Right lobe of liver (tissue), 6 donors: ENCODE results near the gene CYTH3. TPM values are rescaled to one million over a fixed set of nuclear protein-coding genes. Genes with fewer than 3 reads are reported as not detected.
"Not testable (repeated sequence)": the region's sequence is repeated elsewhere in the genome, so short reads cannot be mapped to it uniquely, and the experiment has no call there.

Experiments
- ATAC-seq, 4 donors: fragments of 200-7000 bp; cut with Tn5 transposase; one replicate each; pipeline ENCODE4 v1.9.1; 2020; ENCODE audit warnings: mild to moderate bottlenecking in 4 of 4, moderate library complexity in 4 of 4
- DNase-seq, 3 donors: peaks; one replicate each; pipeline ENCODE4 v3.0.0-alpha.2; 2020
- H3K27ac ChIP-seq, 3 donors: fragments of 200-600 bp; one replicate each; pipeline ENCODE4 v1.8.0; 2022
- H3K27me3 ChIP-seq, 2 donors: fragments of 200-600 bp; one replicate each; pipeline ENCODE4 v1.8.0; 2022
- H3K36me3 ChIP-seq, 4 donors: fragments of 200-600 bp; sonication (generic) in 1 of 4; one replicate each; pipeline versions ENCODE4 v1.5.1 to v1.8.0; 2017 to 2022; ENCODE audit warnings: control low read depth in 1 of 4
- H3K4me1 ChIP-seq, 4 donors: fragments of 200-600 bp; sonication (generic) in 1 of 4; one replicate each; pipeline versions ENCODE4 v1.5.1 to v1.8.0; 2017 to 2022; ENCODE audit warnings: control low read depth in 1 of 4
- H3K4me3 ChIP-seq, 3 donors: fragments of 200-600 bp; one replicate each; pipeline ENCODE4 v1.8.0; 2022
- H3K9me3 ChIP-seq, 4 donors: fragments of 200-600 bp; sonication (generic) in 1 of 4; one replicate each; pipeline versions ENCODE4 v1.5.1 to v1.8.0; 2017 to 2022; ENCODE audit warnings: control low read depth in 1 of 4
- CTCF ChIP-seq, 4 donors: fragments of 200-600 bp in 3 of 4; fragments of 450-650 bp in 1 of 4; IDR thresholded peaks; one replicate each; pipeline versions ENCODE4 v1.5.1 to v1.8.0; 2016 to 2022; ENCODE audit warnings: antibody characterized with exemption in 4 of 4, mild to moderate bottlenecking in 2 of 4
- POLR2A ChIP-seq: fragments of 450-650 bp; IDR thresholded peaks from one replicate; pipeline ENCODE4 v1.6.1; 2017; ENCODE audit warnings: antibody characterized with exemption, mild to moderate bottlenecking
- WGBS: methylation state at CpG from one replicate; pipeline ENCODE4 v1.1.6; 2018; ENCODE audit warnings: low coverage, low lambda C conversion rate; ENCODE audit not compliant: insufficient coverage; ENCODE audit errors: missing lambda C conversion rate; 5-methylcytosine and 5-hydroxymethylcytosine counted together
- intact Hi-C, 2 donors: fragments of 100-400 bp; cut with DNase I; formaldehyde crosslinking; loops; one replicate each; pipeline versions ENCODE4 v1.11.2 to v1.14.1; 2022
- total RNA-seq, 6 experiments: library from RNA; depleted of rRNA in 2 of 6; stranded (reverse); fragments of >200 nt in 2 of 6; fragmentation: NEBNext Ultra II Directional in 3 of 6; extraction: Animal tissue kit (Norgen Biotek cat#: 25700) in 3 of 6; gene quantifications; one replicate each; pipeline versions ENCODE4 v1.1.0 to v1.2.4, GENCODE V29; 2016 to 2023
- donor health status: DM: no; HTN: yes; CAD: no.
- donor health status: DM: no; HTN: no; CAD: no.
- donor health status: DM: no; HTN: no; CAD: no.
- donor health status: DM: no; HTN: yes; CAD: no.
- donor health status: DM: no; HTN: yes; CAD: no.

CYTH3 gene
- total RNA-seq, 6 experiments from 2014 or later, result 2.7 to 6.6 (median 4.1) TPM

GRCh38 chr7:6231184-6231583 lies 41.2 kb downstream of the CYTH3 start:
- 66% methylated on average over 4 of the region's 7 CpGs for WGBS
- Histone ChIP-seq H3K36me3 (no peaks in the 10 kb centered on the region), H3K27me3 (no peaks in the 10 kb centered on the region), H3K27ac (no peak overlapping the region), H3K4me3 (no peak overlapping the region), H3K9me3 (no peaks in the 10 kb centered on the region), H3K4me1 (no peaks in the 10 kb centered on the region)
- TF ChIP-seq CTCF (IDR thresholded peaks at IDR 0.05), result no peak
- TF ChIP-seq POLR2A, result no peak
- intact Hi-C loops, result no loop called here
- no peak for ATAC-seq
- DNase-seq, result no peak

DNA sequence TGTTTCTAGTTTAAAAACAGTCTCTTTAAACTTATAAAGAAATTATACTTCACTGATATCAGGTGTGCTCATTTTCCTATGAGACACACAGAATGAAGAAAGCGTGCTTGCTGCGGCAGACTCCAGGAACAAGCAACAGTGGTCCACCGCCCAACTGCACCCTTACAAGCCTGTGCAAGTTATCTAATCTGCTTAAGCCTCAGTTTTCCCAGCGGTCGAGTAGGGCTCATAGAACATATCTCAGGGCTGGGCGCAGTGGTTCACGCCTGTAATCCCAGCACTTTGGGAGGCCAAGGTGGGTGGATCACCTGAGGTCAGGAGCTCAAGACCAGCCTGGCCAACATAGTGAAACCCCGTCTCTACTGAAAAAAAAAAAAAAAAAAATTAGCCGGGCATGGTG lies 43.1 kb downstream of the CYTH3 start:
- not testable (repeated sequence) for H3K27ac ChIP-seq

GRCh38 chr7:6228361-6229229 lies 43.8 kb downstream of the CYTH3 start:
- Histone ChIP-seq H3K4me1 (no peaks in the 10 kb centered on the region), H3K27me3 (no peaks in the 10 kb centered on the region), H3K4me3 (no peak overlapping the region), H3K36me3 (no peaks in the 10 kb centered on the region), H3K27ac (no peak overlapping the region), H3K9me3 (no peaks in the 10 kb centered on the region)
- peak; percentile 39 to 70 (median 56) for ATAC-seq
- intact Hi-C loops, result no loop called here
- no peak for TF ChIP-seq CTCF (IDR thresholded peaks at IDR 0.05)
- no peak for TF ChIP-seq POLR2A
- WGBS, result 30% methylated on average over 6 of the region's 9 CpGs
- no peak for DNase-seq

More for the DNA sequence above, 43.1 kb downstream of the CYTH3 start:
- 75% methylated on average over 9 of the region's 9 CpGs for WGBS
- H3K4me3 ChIP-seq, DNase-seq, intact Hi-C loops, H3K36me3 ChIP-seq, H3K4me1 ChIP-seq, ATAC-seq, H3K9me3 ChIP-seq, H3K27me3 ChIP-seq: not testable (repeated sequence)

DNA sequence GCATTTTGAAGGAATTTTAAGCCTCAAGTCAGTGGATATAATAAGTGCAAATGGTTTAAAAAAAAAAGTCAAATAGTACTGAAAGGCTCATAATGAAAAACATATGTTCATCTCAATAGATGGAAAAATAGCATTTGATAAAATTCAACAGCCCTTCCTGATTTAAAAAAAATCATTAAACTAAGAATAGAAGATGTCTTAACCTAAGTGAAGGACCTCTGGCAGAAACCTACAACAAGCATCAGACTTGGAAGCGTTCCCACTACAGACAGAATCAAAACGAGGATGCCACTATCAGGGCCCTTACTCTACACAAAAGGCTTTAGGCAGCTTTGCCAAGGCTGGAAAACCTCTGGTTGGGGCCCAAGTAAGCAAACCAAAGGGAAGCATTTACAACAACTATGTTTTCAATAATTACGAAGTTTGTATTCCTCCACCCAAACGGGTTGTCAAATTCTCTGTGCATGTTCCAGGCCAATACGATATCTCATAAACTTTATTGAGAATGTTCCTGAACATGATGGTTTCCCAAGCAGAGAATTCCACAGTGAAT lies 45.1 kb downstream of the CYTH3 start:
- H3K4me1 ChIP-seq, result no peaks in the 10 kb centered on the region
- H3K36me3 ChIP-seq, result no peaks in the 10 kb centered on the region
- DNase-seq (no peak), ATAC-seq (peak in 2 of 4 donors; percentile 26 to 38)
- intact Hi-C loops, result no loop called here
- TF ChIP-seq CTCF (IDR thresholded peaks at IDR 0.05), result no peak
- no peak for TF ChIP-seq POLR2A
- no peaks in the 10 kb centered on the region for H3K27me3 ChIP-seq
- H3K9me3 ChIP-seq, result no peaks in the 10 kb centered on the region
- no peak overlapping the region for H3K27ac ChIP-seq
- 63% methylated on average over 5 of the region's 5 CpGs for WGBS
- H3K4me3 ChIP-seq, result no peak overlapping the region

GRCh38 chr7:6226194-6226799 lies 46.1 kb downstream of the CYTH3 start:
- no peaks in the 10 kb centered on the region for H3K4me1 ChIP-seq
- intact Hi-C loops, result no loop called here

DNA sequence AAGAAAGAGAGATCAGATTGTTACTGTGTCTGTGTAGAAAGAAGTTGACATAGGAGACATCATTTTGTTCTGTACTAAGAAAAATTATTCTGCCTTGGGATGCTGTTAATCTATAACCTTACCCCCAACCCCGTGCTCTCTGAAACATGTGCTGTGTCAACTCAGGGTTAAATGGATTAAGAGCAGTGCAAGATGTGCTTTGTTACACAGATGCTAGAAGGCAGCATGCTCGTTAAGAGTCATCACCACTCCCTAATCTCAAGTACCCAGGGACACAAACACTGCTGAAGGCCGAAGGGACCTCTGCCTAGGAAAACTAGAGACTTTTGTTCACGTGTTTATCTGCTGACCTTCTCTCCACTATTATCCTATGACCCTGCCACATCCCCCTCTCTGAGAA lies 49.0 kb downstream of the CYTH3 start:
- intact Hi-C loops, result not testable (repeated sequence)

More at GRCh38 chr7:6226194-6226799, 46.1 kb downstream of the CYTH3 start:
- no peak overlapping the region for H3K27ac ChIP-seq
- DNase-seq, result no peak
- H3K9me3 ChIP-seq, result no peaks in the 10 kb centered on the region
- WGBS, result 64% methylated on average over 3 of the region's 3 CpGs
- no peaks in the 10 kb centered on the region for H3K36me3 ChIP-seq
- TF ChIP-seq CTCF (IDR thresholded peaks at IDR 0.05) (no peak), POLR2A (no peak)
- no peaks in the 10 kb centered on the region for H3K27me3 ChIP-seq
- ATAC-seq, result no peak
- H3K4me3 ChIP-seq, result no peak overlapping the region

DNA sequence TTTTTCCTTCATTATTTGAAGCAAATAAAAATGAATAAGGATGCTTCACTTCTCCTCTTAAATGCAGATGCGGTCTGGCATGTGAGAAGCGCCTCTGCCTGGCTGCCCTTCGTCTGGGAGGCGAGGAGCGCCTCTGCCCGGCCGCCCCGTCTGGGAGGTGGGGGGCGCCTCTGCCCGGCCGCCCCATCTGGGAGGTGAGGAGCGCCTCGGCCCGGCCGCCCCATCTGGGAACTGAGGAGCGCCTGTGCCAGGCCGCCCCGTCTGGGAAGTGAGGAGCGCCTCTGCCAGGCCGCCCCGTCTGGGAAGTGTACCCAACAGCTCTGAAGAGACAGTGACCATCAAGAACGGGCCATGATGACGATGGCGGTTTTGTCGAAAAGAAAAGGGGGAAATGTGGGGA lies 49.4 kb downstream of the CYTH3 start:
- DNase-seq, H3K27ac ChIP-seq, H3K4me1 ChIP-seq, intact Hi-C loops, ATAC-seq, H3K4me3 ChIP-seq, H3K9me3 ChIP-seq, H3K36me3 ChIP-seq, H3K27me3 ChIP-seq: not testable (repeated sequence)
- WGBS, result 100% methylated on average over 1 of the region's 25 CpGs

More for the DNA sequence above, 49.0 kb downstream of the CYTH3 start:
- H3K27me3 ChIP-seq, H3K36me3 ChIP-seq, H3K4me3 ChIP-seq, DNase-seq, H3K4me1 ChIP-seq, H3K9me3 ChIP-seq, ATAC-seq, H3K27ac ChIP-seq: not testable (repeated sequence)
- 30% methylated on average over 4 of the region's 4 CpGs for WGBS
